Natural killer cell (primary cell): Measurements from ENCODE around the gene ASCC3. TPM values are rescaled to one million over a fixed set of nuclear protein-coding genes. Genes with fewer than 3 reads are reported as not detected.

Source experiments
- ATAC-seq, 3 donors: fragments of 150-1000 bp in 2 of 3; fragments of 200-7000 bp in 1 of 3; cut with Tn5 transposase; 1 replicate in 1 of 3; 2 replicates in 2 of 3; pipeline ENCODE4 v1.10.0; 2021; ENCODE audit warnings: mild to moderate bottlenecking in 2 of 3, moderate library complexity in 2 of 3
- DNase-seq, 2 donors: peaks; one replicate each; pipeline versions ENCODE4 v3.0.0 to v3.0.0-alpha.2; 2013 to 2021; ENCODE audit warnings: mixed read lengths in 1 of 2
- H3K27ac ChIP-seq: one replicate; pipeline ENCODE4 v1.5.1; 2013; ENCODE audit warnings: mild to moderate bottlenecking, low read length
- H3K27me3 ChIP-seq: one replicate; pipeline ENCODE4 v1.6.1; 2013; ENCODE audit warnings: low read length; ENCODE audit not compliant: control insufficient read depth, insufficient read depth
- H3K36me3 ChIP-seq: one replicate; pipeline ENCODE4 v1.6.1; 2013; ENCODE audit warnings: low read length; ENCODE audit not compliant: control insufficient read depth, insufficient read depth
- H3K4me1 ChIP-seq: one replicate; pipeline ENCODE4 v1.6.1; 2013; ENCODE audit warnings: low read length; ENCODE audit not compliant: control insufficient read depth, insufficient read depth
- H3K4me3 ChIP-seq: one replicate; pipeline ENCODE4 v1.5.1; 2013; ENCODE audit warnings: low read length
- H3K9me3 ChIP-seq: one replicate; pipeline ENCODE4 v1.6.1; 2013; ENCODE audit warnings: low read length; ENCODE audit not compliant: control insufficient read depth, insufficient read depth
- H3K27ac Mint-ChIP-seq, 2 donors: one replicate each; pipeline ENCODE4 v1.8.0; 2022; ENCODE audit warnings: mild to moderate bottlenecking in 2 of 2, mixed read lengths in 2 of 2, moderate library complexity in 1 of 2
- H3K27me3 Mint-ChIP-seq, 2 donors: one replicate each; pipeline ENCODE4 v1.8.0; 2022; ENCODE audit warnings: low read depth in 2 of 2, mixed read lengths in 2 of 2
- H3K36me3 Mint-ChIP-seq: one replicate; pipeline ENCODE4 v1.8.0; 2022; ENCODE audit warnings: mixed read lengths
- H3K4me1 Mint-ChIP-seq, 2 donors: one replicate each; pipeline ENCODE4 v1.8.0; 2022; ENCODE audit warnings: mixed read lengths in 2 of 2
- H3K4me3 Mint-ChIP-seq: one replicate; pipeline ENCODE4 v1.8.0; 2022; ENCODE audit warnings: mild to moderate bottlenecking, moderate library complexity, mixed read lengths
- H3K9me3 Mint-ChIP-seq, 2 donors: one replicate each; pipeline ENCODE4 v1.8.0; 2022; ENCODE audit warnings: mixed read lengths in 2 of 2
- WGBS: methylation state at CpG from one replicate; pipeline ENCODE4 v1.1.7; 2013; ENCODE audit warnings: missing lambda C conversion rate; ENCODE audit not compliant: insufficient coverage; 5-methylcytosine and 5-hydroxymethylcytosine counted together
- intact Hi-C: fragments of 100-400 bp; cut with micrococcal nuclease; formaldehyde crosslinking; loops from one replicate; pipeline ENCODE4 v1.14.2; 2022
- total RNA-seq, 4 donors: library from RNA; stranded (reverse); fragments of 120-200 nt in 1 of 4; gene quantifications; one replicate each; pipeline versions ENCODE4 v1.2.3 to v1.2.4, GENCODE V29; 2013 to 2022
- TF ChIP-seq, protein P1 (sequence below): fragments of 200-600 bp; IDR thresholded peaks from one replicate; pipeline ENCODE4 v1.8.0; 2022; ENCODE audit warnings: antibody characterized with exemption

Gene ASCC3
- total RNA-seq, 3 donors from 2014 or later (not counting 1 experiment from before 2014, with no cell fraction given), result 42.3 to 50.0 (median 44.1) TPM

DNA sequence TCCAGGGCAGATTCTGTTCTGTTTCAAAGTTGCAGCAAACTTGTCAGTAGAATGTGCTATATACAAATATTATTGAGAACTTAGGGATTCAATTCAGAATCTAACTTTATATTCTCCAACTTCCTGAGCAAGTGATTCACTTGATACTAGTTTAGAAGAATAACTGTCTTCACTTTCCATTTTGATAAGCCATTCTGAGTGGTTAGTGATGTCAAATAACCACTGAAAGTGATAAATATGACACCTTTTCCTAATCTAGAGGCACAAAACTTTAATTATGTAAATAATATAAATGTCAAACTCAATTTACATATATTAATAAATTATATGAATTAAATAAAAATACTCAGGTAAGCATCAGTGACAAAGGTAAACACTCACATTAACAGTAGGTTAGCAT is 395.9 kb downstream of the ASCC3 start:
- TF ChIP-seq, protein P1, sequence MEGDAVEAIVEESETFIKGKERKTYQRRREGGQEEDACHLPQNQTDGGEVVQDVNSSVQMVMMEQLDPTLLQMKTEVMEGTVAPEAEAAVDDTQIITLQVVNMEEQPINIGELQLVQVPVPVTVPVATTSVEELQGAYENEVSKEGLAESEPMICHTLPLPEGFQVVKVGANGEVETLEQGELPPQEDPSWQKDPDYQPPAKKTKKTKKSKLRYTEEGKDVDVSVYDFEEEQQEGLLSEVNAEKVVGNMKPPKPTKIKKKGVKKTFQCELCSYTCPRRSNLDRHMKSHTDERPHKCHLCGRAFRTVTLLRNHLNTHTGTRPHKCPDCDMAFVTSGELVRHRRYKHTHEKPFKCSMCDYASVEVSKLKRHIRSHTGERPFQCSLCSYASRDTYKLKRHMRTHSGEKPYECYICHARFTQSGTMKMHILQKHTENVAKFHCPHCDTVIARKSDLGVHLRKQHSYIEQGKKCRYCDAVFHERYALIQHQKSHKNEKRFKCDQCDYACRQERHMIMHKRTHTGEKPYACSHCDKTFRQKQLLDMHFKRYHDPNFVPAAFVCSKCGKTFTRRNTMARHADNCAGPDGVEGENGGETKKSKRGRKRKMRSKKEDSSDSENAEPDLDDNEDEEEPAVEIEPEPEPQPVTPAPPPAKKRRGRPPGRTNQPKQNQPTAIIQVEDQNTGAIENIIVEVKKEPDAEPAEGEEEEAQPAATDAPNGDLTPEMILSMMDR, result no peak
- Mint-ChIP-seq H3K4me3 (no peak overlapping the region), H3K27me3 (peaks cover 11 to 29% of the 10 kb centered on the region in 2 donors), H3K4me1 (no peaks in the 10 kb centered on the region), H3K36me3 (no peaks in the 10 kb centered on the region), H3K9me3 (no peaks in the 10 kb centered on the region), H3K27ac (no peak overlapping the region)
- H3K9me3 ChIP-seq, result no peaks in the 10 kb centered on the region
- H3K27me3 ChIP-seq, result no peaks in the 10 kb centered on the region
- DNase-seq (no peak), ATAC-seq (no peak)
- H3K4me1 ChIP-seq, result no peaks in the 10 kb centered on the region
- no peaks in the 10 kb centered on the region for H3K36me3 ChIP-seq
- no peak overlapping the region for H3K4me3 ChIP-seq
- no peak overlapping the region for H3K27ac ChIP-seq
- intact Hi-C loops, result no loop called here

DNA sequence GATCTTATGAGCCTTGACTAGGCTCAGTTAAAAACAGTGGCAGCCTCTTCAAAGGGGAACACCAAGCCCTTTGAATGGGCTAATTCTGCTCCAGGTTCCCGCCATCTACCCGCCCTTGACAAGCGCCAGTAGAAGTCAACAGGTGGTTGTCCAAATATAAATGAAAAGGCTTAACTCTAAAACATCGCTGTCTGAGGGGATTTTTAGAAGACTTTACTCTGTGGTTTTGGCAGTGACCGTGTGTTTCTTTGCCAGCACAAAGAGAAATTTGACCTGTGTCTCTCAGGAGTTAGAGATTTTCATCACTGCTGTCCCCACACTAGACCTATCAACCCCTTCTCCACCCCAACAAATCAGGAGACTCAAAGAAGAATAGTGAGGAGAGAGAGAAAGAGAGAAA is 396.7 kb downstream of the ASCC3 start:
- intact Hi-C loops, result no loop called here
- Histone ChIP-seq H3K27me3 (no peaks in the 10 kb centered on the region), H3K9me3 (no peaks in the 10 kb centered on the region), H3K27ac (no peak overlapping the region), H3K36me3 (no peaks in the 10 kb centered on the region), H3K4me1 (no peaks in the 10 kb centered on the region), H3K4me3 (no peak overlapping the region)
- 73% methylated on average over 5 of the region's 5 CpGs for WGBS
- TF ChIP-seq, protein P1, result no peak
- no peak overlapping the region for H3K27ac Mint-ChIP-seq
- no peaks in the 10 kb centered on the region for H3K9me3 Mint-ChIP-seq
- H3K27me3 Mint-ChIP-seq, result peaks cover 8 to 26% of the 10 kb centered on the region in 2 donors
- no peaks in the 10 kb centered on the region for H3K36me3 Mint-ChIP-seq
- H3K4me3 Mint-ChIP-seq, result no peak overlapping the region
- DNase-seq (no peak), ATAC-seq (no peak)
- H3K4me1 Mint-ChIP-seq, result no peaks in the 10 kb centered on the region

DNA sequence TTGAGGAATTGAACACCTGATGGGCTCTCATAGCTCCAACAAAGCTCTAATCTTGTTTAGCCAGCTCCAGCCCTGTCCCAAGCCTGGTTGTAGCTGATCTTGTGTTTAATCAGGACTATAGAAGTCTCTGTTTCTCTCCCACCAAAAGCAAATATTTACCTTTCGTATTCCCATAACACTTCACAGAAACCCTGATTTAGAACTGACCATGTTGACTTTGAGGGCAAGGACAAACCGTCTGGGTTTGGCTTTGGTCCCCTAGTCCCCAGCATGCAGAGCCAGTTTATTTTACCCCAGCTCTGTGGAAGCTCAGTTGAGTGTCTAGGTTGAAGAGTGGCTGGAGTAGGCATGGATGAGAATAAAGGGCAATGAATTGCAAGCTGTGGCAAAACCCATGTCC is 398.4 kb downstream of the ASCC3 start:
- Histone ChIP-seq H3K27ac (no peak overlapping the region), H3K9me3 (no peaks in the 10 kb centered on the region), H3K4me1 (no peaks in the 10 kb centered on the region), H3K36me3 (no peaks in the 10 kb centered on the region), H3K4me3 (no peak overlapping the region), H3K27me3 (no peaks in the 10 kb centered on the region)
- TF ChIP-seq, protein P1, result no peak
- DNase-seq (no peak), ATAC-seq (no peak)
- Mint-ChIP-seq H3K9me3 (no peaks in the 10 kb centered on the region), H3K4me3 (no peak overlapping the region), H3K27me3 (peaks cover 7 to 20% of the 10 kb centered on the region in 2 donors), H3K27ac (no peak overlapping the region), H3K4me1 (no peaks in the 10 kb centered on the region), H3K36me3 (no peaks in the 10 kb centered on the region)
- intact Hi-C loops, result no loop called here
- 70% methylated on average over 2 of the region's 2 CpGs for WGBS
